K562 (cell line): Measurements from ENCODE around the gene MRO. TPM values are rescaled to one million over a fixed set of nuclear protein-coding genes. Genes with fewer than 3 reads are reported as not detected.

ENCODE experiments used
- ARHGAP35 ChIP-seq: fragments of 450-650 bp; IDR thresholded peaks from 2 replicates; pipeline ENCODE4 v1.6.1; 2018; ENCODE audit not compliant: partially characterized antibody
- CBFA2T3 ChIP-seq: fragments of 450-650 bp; IDR thresholded peaks from 2 replicates; pipeline ENCODE4 v1.6.1; 2017
- CHAMP1 ChIP-seq: fragments of 450-650 bp; IDR thresholded peaks from 2 replicates; pipeline ENCODE4 v1.6.1; 2016; ENCODE audit warnings: mild to moderate bottlenecking
- CHCHD3 ChIP-seq: fragments of 250-450 bp; sonication (Bioruptor Pico); IDR thresholded peaks from 2 replicates; pipeline ENCODE4 v2.1.2; 2022; ENCODE audit warnings: mild to moderate bottlenecking
- EGR1 ChIP-seq: fragments of 450-650 bp; conservative IDR thresholded peaks from 2 replicates; pipeline ENCODE4 v1.6.1; 2017; ENCODE audit warnings: mild to moderate bottlenecking
- GATA2 ChIP-seq: sonication (generic); formaldehyde crosslinking; IDR thresholded peaks from 2 replicates; pipeline ENCODE4 v1.4.0; 2020; ENCODE audit warnings: mild to moderate bottlenecking, missing genetic modification reagents
- GTF2F1 ChIP-seq: IDR thresholded peaks from 2 replicates; pipeline ENCODE4 v1.6.1; 2011; ENCODE audit warnings: low read depth, low read length, improper control_type of control experiment
- HLTF ChIP-seq: fragments of 450-650 bp; IDR thresholded peaks from 2 replicates; pipeline ENCODE4 v1.6.1; 2016
- HMG20B ChIP-seq: fragments of 250-450 bp; sonication (Bioruptor Pico); IDR thresholded peaks from 2 replicates; pipeline ENCODE4 v1.5.0; 2021; ENCODE audit warnings: mild to moderate bottlenecking
- KDM1A ChIP-seq, 2 experiments: fragments of 450-650 bp; IDR thresholded peaks; 2 replicates each; pipeline ENCODE4 v1.6.1; 2016; ENCODE audit warnings: mild to moderate bottlenecking in 2 of 2
- PML ChIP-seq: IDR thresholded peaks from 2 replicates; pipeline ENCODE4 v1.6.1; 2012; ENCODE audit warnings: low read length, inconsistent platforms
- POLR2A ChIP-seq: fragments of 450-650 bp; conservative IDR thresholded peaks from 2 replicates; pipeline ENCODE4 v1.6.1; 2016
- RUNX1 ChIP-seq: sonication (generic); IDR thresholded peaks from 2 replicates; pipeline ENCODE4 v1.6.1; 2016; ENCODE audit warnings: antibody characterized with exemption, low read depth
- SRSF9 ChIP-seq: fragments of 200-400 bp; formaldehyde crosslinking; IDR thresholded peaks from 2 replicates; pipeline ENCODE4 v1.6.1; 2017; ENCODE audit warnings: low read depth, low read length, borderline replicate concordance
- TBP ChIP-seq: optimal IDR thresholded peaks from 2 replicates; pipeline ENCODE3; 2011; ENCODE audit warnings: low read depth, low read length, improper control_type of control experiment
- TCF3 ChIP-seq: sonication (generic); formaldehyde crosslinking; IDR thresholded peaks from 2 replicates; pipeline ENCODE4 v1.4.0; 2020; ENCODE audit warnings: mild to moderate bottlenecking, missing genetic modification reagents
- U2AF2 ChIP-seq: fragments of 200-400 bp; formaldehyde crosslinking; optimal IDR thresholded peaks from 2 replicates; pipeline ENCODE3; 2017; ENCODE audit warnings: low read depth, mild to moderate bottlenecking, low read length
- ZBTB1 ChIP-seq: sonication (generic); formaldehyde crosslinking; IDR thresholded peaks from 2 replicates; pipeline ENCODE4 v1.8.1; 2023; ENCODE audit warnings: missing genetic modification reagents, low read depth, mild to moderate bottlenecking, borderline replicate concordance
- ZNF217 ChIP-seq: sonication (generic); formaldehyde crosslinking; IDR thresholded peaks from 2 replicates; pipeline ENCODE4 v1.8.0; 2022; ENCODE audit warnings: mild to moderate bottlenecking, missing genetic modification reagents
- ZNF407 ChIP-seq: fragments of 450-650 bp; IDR thresholded peaks from 2 replicates; pipeline ENCODE4 v1.6.1; 2016; ENCODE audit warnings: low read depth
- polyA plus RNA-seq, 8 experiments: library from polyadenylated mRNA; depleted of rRNA in 4 of 8; stranded (reverse) in 5 of 8; unstranded in 3 of 8; fragments of >200 nt; fragmentation: Nextera tagmentation in 2 of 8; fragmentation: Illumina TruSeq in 1 of 8; extraction: Ambion mirVana in 2 of 8; extraction: Trizol in 1 of 8; gene quantifications; 2 replicates each; pipeline versions ENCODE4 v1.2.1 to v1.2.3, GENCODE V29; 2011 to 2014; ENCODE audit warnings: inconsistent platforms in 1 of 8, missing spikeins in 1 of 8
- total RNA-seq, 7 experiments: library from RNA; depleted of rRNA in 6 of 7; stranded (reverse); fragments of >200 nt in 6 of 7; fragmentation: Illumina TruSeq in 2 of 7; extraction: Trizol in 2 of 7; gene quantifications; 2 replicates each; pipeline versions ENCODE4 v1.2.1 to v1.2.3, GENCODE V29; 2011 to 2021; ENCODE audit warnings: low replicate concordance in 1 of 7
- TF ChIP-seq, protein P1 (sequence below), 2 experiments: fragments of 450-650 bp in 1 of 2; sonication (generic) in 1 of 2; formaldehyde crosslinking in 1 of 2; IDR thresholded peaks in 1 of 2; conservative IDR thresholded peaks in 1 of 2; 2 replicates each; pipeline versions ENCODE4 v1.6.1 to v1.8.1; 2016 to 2023; ENCODE audit warnings: mild to moderate bottlenecking in 2 of 2, moderate library complexity in 2 of 2, inconsistent platforms in 1 of 2, missing genetic modification reagents in 1 of 2

MRO gene
- total and polyA plus RNA-seq, 9 of the 15 experiments (the other 6 are each of a cell fraction or from before 2014, with no cell fraction given): 0.06 TPM; not detected in 8

GRCh38 chr18:50839996-50840395 is 20.2 kb upstream of the MRO start (continued):
- TF ChIP-seq CBFA2T3: peak; percentile 97
- TF ChIP-seq GATA2 (CRISPR knock-in tag): peak; percentile 88
- 0 out of 2 replicates have a peak, but pooled peaks have one; percentile 24 for TF ChIP-seq CHAMP1
- no peak for TF ChIP-seq CHCHD3 (CRISPR knock-in tag)
- TF ChIP-seq KDM1A (IDR thresholded peaks at IDR 0.05): peak; percentile 77 to 93
- no peak for TF ChIP-seq ARHGAP35
- peak; percentile 65 for TF ChIP-seq PML
- peak; percentile 43 for TF ChIP-seq TBP
- TF ChIP-seq TCF3: peak; percentile 97
- no peak for TF ChIP-seq ZBTB1 (CRISPR knock-in tag)
- no peak for TF ChIP-seq EGR1
- TF ChIP-seq HMG20B (CRISPR knock-in tag): no peak
- no peak for TF ChIP-seq RUNX1
- no peak for TF ChIP-seq SRSF9
- TF ChIP-seq ZNF407: no peak
- TF ChIP-seq, protein P1, sequence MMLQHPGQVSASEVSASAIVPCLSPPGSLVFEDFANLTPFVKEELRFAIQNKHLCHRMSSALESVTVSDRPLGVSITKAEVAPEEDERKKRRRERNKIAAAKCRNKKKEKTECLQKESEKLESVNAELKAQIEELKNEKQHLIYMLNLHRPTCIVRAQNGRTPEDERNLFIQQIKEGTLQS (IDR thresholded peaks at IDR 0.05): no peak
- TF ChIP-seq, protein P1 (CRISPR knock-in tag; conservative IDR thresholded peaks at IDR 0.05): no peak
- no peak for TF ChIP-seq GTF2F1
- no peak for TF ChIP-seq POLR2A
- no peak for TF ChIP-seq ZNF217 (CRISPR knock-in tag)
- 0 out of 2 replicates have a peak, but pooled peaks have one; percentile 47 for TF ChIP-seq HLTF
- no peak for TF ChIP-seq U2AF2
